HG02798 (cell line): ENCODE data around the gene KRT71.

Source experiments
- ATAC-seq: cut with Tn5 transposase; IDR thresholded peaks from one replicate; pipeline ENCODE4 v1.9.1; 2021; ENCODE audit warnings: mild to moderate bottlenecking; ENCODE audit not compliant: unreplicated experiment, poor library complexity

Gene KRT71

GRCh38 chr12:52577316-52577715 is 24.4 kb upstream of the KRT71 start:
- no peak for ATAC-seq

- ATAC-seq = no peak
Observed at GRCh38 chr12:52575948-52576347, 23.0 kb upstream of the KRT71 start.

- no peak for ATAC-seq
Observed at GRCh38 chr12:52575256-52575655, 22.3 kb upstream of the KRT71 start.

GRCh38 chr12:52573743-52574142 is 20.8 kb upstream of the KRT71 start, which contains the start of gene KRT74:
KRT74 (minus strand) TSS chr12:52573843; CDS start chr12:52573777, 66 bp downstream.
- no peak for ATAC-seq

GRCh38 chr12:52573306-52573705 is 20.4 kb upstream of the KRT71 start:
- no peak for ATAC-seq

GRCh38 chr12:52570511-52570910 is 17.6 kb upstream of the KRT71 start:
- no peak for ATAC-seq

- no peak for ATAC-seq
Observed at GRCh38 chr12:52568111-52568510, 15.2 kb upstream of the KRT71 start.

GRCh38 chr12:52566847-52567291 is 13.9 kb upstream of the KRT71 start:
- no peak for ATAC-seq

- ATAC-seq = no peak
Observed at GRCh38 chr12:52564582-52564981, 11.6 kb upstream of the KRT71 start.

- ATAC-seq = no peak
Observed at GRCh38 chr12:52561880-52562449, 9.0 kb upstream of the KRT71 start.

GRCh38 chr12:52559979-52560378 is 7.0 kb upstream of the KRT71 start:
- ATAC-seq = no peak

- no peak for ATAC-seq
Observed at GRCh38 chr12:52558781-52559445, 6.0 kb upstream of the KRT71 start.

- no peak for ATAC-seq
Observed at GRCh38 chr12:52557476-52557875, 4.5 kb upstream of the KRT71 start.

- no peak for ATAC-seq
Observed at GRCh38 chr12:52555577-52555976, 2.6 kb upstream of the KRT71 start.

GRCh38 chr12:52552055-52552454 is 890 bp downstream of the KRT71 start:
- ATAC-seq = no peak

GRCh38 chr12:52551216-52551865 is 1.6 kb downstream of the KRT71 start:
- ATAC-seq = no peak

- no peak for ATAC-seq
Observed at GRCh38 chr12:52546126-52546525, 6.8 kb downstream of the KRT71 start.

GRCh38 chr12:52543985-52544883 is 8.7 kb downstream of the KRT71 start:
- no peak for ATAC-seq

GRCh38 chr12:52542785-52543318 is 10.1 kb downstream of the KRT71 start:
- ATAC-seq = no peak

- no peak for ATAC-seq
Observed at GRCh38 chr12:52542157-52542556, 10.8 kb downstream of the KRT71 start.
